Gastroesophageal sphincter (tissue), 4 donors: Measurements from ENCODE around the gene NFATC4. TPM values are rescaled to one million over a fixed set of nuclear protein-coding genes. Genes with fewer than 3 reads are reported as not detected.

Experiments
- ATAC-seq: fragments of 150-250 bp; one replicate; pipeline ENCODE4 v1.9.1; 2016; ENCODE audit warnings: mild to moderate bottlenecking, moderate library complexity
- H3K27ac ChIP-seq, 4 donors: fragments of 200-600 bp; sonication (generic) in 3 of 4; 1 replicate in 3 of 4; 2 replicates in 1 of 4; pipeline ENCODE4 v1.5.1; 2016 to 2019
- H3K27me3 ChIP-seq: fragments of 200-600 bp; sonication (generic); one replicate; pipeline ENCODE4 v1.5.1; 2019
- H3K36me3 ChIP-seq, 2 donors: fragments of 200-600 bp; sonication (generic); one replicate each; pipeline ENCODE4 v1.5.1; 2019; ENCODE audit warnings: control low read depth in 1 of 2
- H3K4me1 ChIP-seq, 3 donors: fragments of 200-600 bp; sonication (generic); 1 replicate in 2 of 3; 2 replicates in 1 of 3; pipeline ENCODE4 v1.5.1; 2016 to 2019; ENCODE audit warnings: control low read depth in 2 of 3
- H3K4me3 ChIP-seq, 2 donors: fragments of 200-600 bp; sonication (generic); one replicate each; pipeline ENCODE4 v1.5.1; 2019; ENCODE audit warnings: mild to moderate bottlenecking in 1 of 2, moderate library complexity in 1 of 2
- H3K9me3 ChIP-seq, 3 donors: fragments of 200-600 bp; sonication (generic); one replicate each; pipeline ENCODE4 v1.5.1; 2017 to 2019; ENCODE audit warnings: control low read depth in 2 of 3
- CTCF ChIP-seq, 4 experiments: fragments of 200-600 bp in 2 of 4; fragments of 450-650 bp in 2 of 4; sonication (generic) in 1 of 4; IDR thresholded peaks; one replicate each; pipeline ENCODE4 v1.5.1; 2017 to 2019; ENCODE audit warnings: antibody characterized with exemption in 4 of 4, mild to moderate bottlenecking in 2 of 4, moderate library complexity in 2 of 4
- EP300 ChIP-seq: sonication (generic); formaldehyde crosslinking; IDR thresholded peaks from one replicate; pipeline ENCODE4 v1.6.1; 2017; ENCODE audit warnings: antibody characterized with exemption, mild to moderate bottlenecking
- POLR2A ChIP-seq, 2 donors: fragments of 450-650 bp; IDR thresholded peaks; one replicate each; pipeline ENCODE4 v1.6.1; 2017; ENCODE audit warnings: antibody characterized with exemption in 2 of 2, mild to moderate bottlenecking in 2 of 2, moderate library complexity in 1 of 2
- POLR2AphosphoS5 ChIP-seq: sonication (generic); formaldehyde crosslinking; IDR thresholded peaks from one replicate; pipeline ENCODE4 v1.6.1; 2017; ENCODE audit warnings: antibody characterized with exemption
- WGBS, 2 donors: methylation state at CpG; one replicate each; pipeline ENCODE4 v1.1.5; 2018; ENCODE audit warnings: low coverage in 1 of 2; 5-methylcytosine and 5-hydroxymethylcytosine counted together
- small RNA-seq, 4 donors: library from RNA; depleted of rRNA; stranded (forward); fragments of <200 nt; gene quantifications; one replicate each; pipeline ENCODE3, GENCODE V24; 2016
- total RNA-seq, 4 donors: library from RNA; depleted of rRNA; stranded (reverse); fragments of >200 nt; gene quantifications; one replicate each; pipeline ENCODE4 v1.1.0, GENCODE V29; 2016

NFATC4 gene
- total RNA-seq, 4 donors from 2014 or later: 33.5 to 63.5 (median 57.9) TPM

- peaks cover 0 to under 1% of the 10 kb centered on the region in 2 donors for H3K36me3 ChIP-seq
- TF ChIP-seq POLR2A (IDR thresholded peaks at IDR 0.05) (no peak), POLR2AphosphoS5 (no peak), EP300 (no peak), CTCF (IDR thresholded peaks at IDR 0.05) (no peak)
- H3K27me3 ChIP-seq: peaks cover 20% of the 10 kb centered on the region
- no peak overlapping the region for H3K4me3 ChIP-seq
- H3K4me1 ChIP-seq: peaks cover 3 to 26% (median 11%) of the 10 kb centered on the region in 3 donors
- no peak for ATAC-seq
- WGBS, 2 donors: 94% methylated on average over 2 of the region's 2 CpGs; no CpG with 5 or more reads in 1 of the 2 donors
- peak overlapping the region in 1 of 4 donors; percentile 54 for H3K27ac ChIP-seq
- H3K9me3 ChIP-seq: no peaks in the 10 kb centered on the region
Measured at GRCh38 chr14:24426150-24426911, 58.3 kb downstream of the NFATC4 start.

- no peak for TF ChIP-seq POLR2A (IDR thresholded peaks at IDR 0.05)
- no peak for TF ChIP-seq EP300
- no peak for TF ChIP-seq POLR2AphosphoS5
- TF ChIP-seq CTCF (IDR thresholded peaks at IDR 0.05): no peak
- no peaks in the 10 kb centered on the region for H3K9me3 ChIP-seq
- peaks cover 0 to 8% of the 10 kb centered on the region in 2 donors for H3K36me3 ChIP-seq
- H3K4me1 ChIP-seq: peaks cover 4 to 33% (median 18%) of the 10 kb centered on the region in 3 donors
- no peak overlapping the region for H3K4me3 ChIP-seq
- H3K27ac ChIP-seq: peak overlapping the region in 1 of 4 donors; percentile 6
- peaks cover 13% of the 10 kb centered on the region for H3K27me3 ChIP-seq
- no peak for ATAC-seq
- 75 to 88% methylated on average over 1 to 3 of the region's 8 CpGs for WGBS, 2 donors
Measured at GRCh38 chr14:24426912-24427536, 59.0 kb downstream of the NFATC4 start.

- 100% methylated on average over 1 of the region's 18 CpGs; no CpG with 5 or more reads in 1 of the 2 donors for WGBS, 2 donors
- H3K27ac ChIP-seq: peak overlapping the region in 1 of 4 donors; percentile 94
- no peak overlapping the region for H3K4me3 ChIP-seq
- no peaks in the 10 kb centered on the region for H3K9me3 ChIP-seq
- H3K36me3 ChIP-seq: peaks cover 0 to 16% of the 10 kb centered on the region in 2 donors
- ATAC-seq: no peak
- peaks cover 9% of the 10 kb centered on the region for H3K27me3 ChIP-seq
- peaks cover 4 to 41% (median 22%) of the 10 kb centered on the region in 3 donors for H3K4me1 ChIP-seq
- TF ChIP-seq CTCF (IDR thresholded peaks at IDR 0.05) (no peak), POLR2AphosphoS5 (no peak), POLR2A (IDR thresholded peaks at IDR 0.05) (no peak), EP300 (no peak)
Measured at GRCh38 chr14:24427537-24428508, 59.8 kb downstream of the NFATC4 start.

GRCh38 chr14:24428628-24429394 is 60.8 kb downstream of the NFATC4 start:
- Histone ChIP-seq H3K4me3 (peak overlapping the region in 1 of 2 donors; percentile 81), H3K4me1 (peaks cover 4 to 44% (median 22%) of the 10 kb centered on the region in 3 donors), H3K27me3 (no peaks in the 10 kb centered on the region), H3K36me3 (peaks cover 0 to 26% of the 10 kb centered on the region in 2 donors), H3K9me3 (no peaks in the 10 kb centered on the region), H3K27ac (peak overlapping the region; percentile 88 to 99 (median 95))
- 73% methylated on average over 6 of the region's 18 CpGs; no CpG with 5 or more reads in 1 of the 2 donors for WGBS, 2 donors
- no peak for ATAC-seq
- TF ChIP-seq POLR2AphosphoS5: no peak
- TF ChIP-seq POLR2A (IDR thresholded peaks at IDR 0.05): peak in 1 of 2 donors; percentile 6

Small RNA genes within 50 kb of the gene (small RNA-seq; reads per million reads assigned to genes)
- 0 reads per million in 4 donors for gene RF00026

Other genes with a start within 250 kb of the NFATC4 start
- under 1 TPM in 2 of 4 donors, not detected in 2; 0.27 to 0.67 TPM for gene FITM1, start 237.5 kb upstream of the NFATC4 start, total RNA-seq
- 100 to 1,000 TPM; 114 to 186 (median 127) TPM for gene PSME1, start 232.0 kb upstream of the NFATC4 start, total RNA-seq
- gene EMC9, start 226.6 kb upstream of the NFATC4 start, total RNA-seq: 10 to 100 TPM in 2 of 4 donors, 1 to 10 TPM in 2; 6.4 to 15.4 (median 10.4) TPM
- 10 to 100 TPM; 41.4 to 52.3 (median 42.0) TPM for gene PSME2, start 221.6 kb upstream of the NFATC4 start, total RNA-seq
- gene RNF31, start 220.7 kb upstream of the NFATC4 start, total RNA-seq: 10 to 100 TPM; 19.0 to 38.9 (median 32.0) TPM
- 10 to 100 TPM; 61.3 to 80.1 (median 68.1) TPM for gene IRF9, start 206.9 kb upstream of the NFATC4 start, total RNA-seq
- 1 to 10 TPM; 1.6 to 8.2 (median 6.8) TPM for gene REC8, start 196.1 kb upstream of the NFATC4 start, total RNA-seq
- gene IPO4, start 179.4 kb upstream of the NFATC4 start, total RNA-seq: 10 to 100 TPM; 16.8 to 31.6 (median 27.0) TPM
- gene TM9SF1, start 172.7 kb upstream of the NFATC4 start, total RNA-seq: 10 to 100 TPM; 34.7 to 53.3 (median 45.0) TPM
- gene TSSK4, start 162.5 kb upstream of the NFATC4 start, total RNA-seq: under 1 TPM in 1 of 4 donors, not detected in 3; 0.40 TPM
- gene CHMP4A, start 154.7 kb upstream of the NFATC4 start, total RNA-seq: 100 to 1,000 TPM in 2 of 4 donors, 10 to 100 TPM in 2; 93.4 to 134 (median 106) TPM
- 10 to 100 TPM in 3 of 4 donors, 1 to 10 TPM in 1; 6.9 to 17.1 (median 11.4) TPM for gene MDP1, start 152.1 kb upstream of the NFATC4 start, total RNA-seq
- 100 to 1,000 TPM; 136 to 193 (median 168) TPM for gene NEDD8, start 135.8 kb upstream of the NFATC4 start, total RNA-seq
- 10 to 100 TPM; 46.0 to 70.5 (median 59.8) TPM for gene GMPR2, start 135.3 kb upstream of the NFATC4 start, total RNA-seq
- 10 to 100 TPM; 53.2 to 72.5 (median 70.0) TPM for gene TINF2, start 125.6 kb upstream of the NFATC4 start, total RNA-seq
- gene TGM1, start 105.0 kb upstream of the NFATC4 start, total RNA-seq: 10 to 100 TPM in 1 of 4 donors, 1 to 10 TPM in 3; 1.3 to 43.3 (median 6.3) TPM
- gene RABGGTA, start 96.6 kb upstream of the NFATC4 start, total RNA-seq: 10 to 100 TPM; 12.9 to 27.6 (median 16.5) TPM
- 10 to 100 TPM in 3 of 4 donors, 1 to 10 TPM in 1; 8.2 to 33.0 (median 17.7) TPM for gene DHRS1, start 68.4 kb upstream of the NFATC4 start, total RNA-seq
- gene NOP9, start 68.3 kb upstream of the NFATC4 start, total RNA-seq: 10 to 100 TPM; 19.4 to 29.2 (median 22.8) TPM
- gene CIDEB, start 60.2 kb upstream of the NFATC4 start, total RNA-seq: 10 to 100 TPM in 2 of 4 donors, 1 to 10 TPM in 2; 4.9 to 12.5 (median 9.5) TPM
- 1 to 10 TPM; 2.4 to 5.0 (median 3.4) TPM for gene LTB4R2, start 58.0 kb upstream of the NFATC4 start, total RNA-seq
- 1 to 10 TPM; 3.0 to 4.2 (median 3.4) TPM for gene LTB4R, start 56.7 kb upstream of the NFATC4 start, total RNA-seq
- gene ADCY4, start 33.1 kb upstream of the NFATC4 start, total RNA-seq: 10 to 100 TPM; 13.3 to 40.5 (median 22.6) TPM
- gene RIPK3, start 28.2 kb upstream of the NFATC4 start, total RNA-seq: 1 to 10 TPM; 3.1 to 8.9 (median 3.9) TPM
- 10 to 100 TPM in 2 of 4 donors, 1 to 10 TPM in 2; 6.9 to 19.9 (median 11.5) TPM for gene NYNRIN, start 30.8 kb downstream of the NFATC4 start, total RNA-seq
- 1 to 10 TPM in 3 of 4 donors, under 1 TPM in 1; 0.49 to 2.8 (median 2.1) TPM for gene CBLN3, start 61.5 kb downstream of the NFATC4 start, total RNA-seq
- 10 to 100 TPM; 50.7 to 68.0 (median 61.3) TPM for gene KHNYN, start 61.8 kb downstream of the NFATC4 start, total RNA-seq
- gene SDR39U1, start 74.6 kb downstream of the NFATC4 start, total RNA-seq: 10 to 100 TPM; 21.5 to 39.7 (median 31.3) TPM
- gene CMA1, start 140.1 kb downstream of the NFATC4 start, total RNA-seq: 1 to 10 TPM in 1 of 4 donors, under 1 TPM in 1, not detected in 2; 0.93 to 9.8 TPM
- 10 to 100 TPM in 1 of 4 donors, 1 to 10 TPM in 2, not detected in 1; 2.1 to 17.2 (median 5.4) TPM for gene CTSG, start 208.1 kb downstream of the NFATC4 start, total RNA-seq
- gene GZMH, start 241.5 kb downstream of the NFATC4 start, total RNA-seq: under 1 TPM in 1 of 4 donors, not detected in 3; 0.81 TPM